HFF-Myc (cell line): ENCODE results near the gene PIGM.

Experiments used
- DNase-seq: peaks from one replicate; pipeline ENCODE4 v3.0.0-alpha.2; 2011; ENCODE audit warnings: low read depth; ENCODE audit errors: extremely low read depth
- H3K4me3 ChIP-seq: replicated peaks from 2 replicates; pipeline ENCODE4 v1.5.1; 2011; ENCODE audit warnings: low read depth, mild to moderate bottlenecking, control low read depth, low read length
- TF ChIP-seq, protein P1 (sequence below): IDR thresholded peaks from 2 replicates; pipeline ENCODE4 v1.5.1; 2012; ENCODE audit warnings: mild to moderate bottlenecking, low read depth, low read length, control low read depth; ENCODE audit errors: missing control alignments

PIGM gene

DNA sequence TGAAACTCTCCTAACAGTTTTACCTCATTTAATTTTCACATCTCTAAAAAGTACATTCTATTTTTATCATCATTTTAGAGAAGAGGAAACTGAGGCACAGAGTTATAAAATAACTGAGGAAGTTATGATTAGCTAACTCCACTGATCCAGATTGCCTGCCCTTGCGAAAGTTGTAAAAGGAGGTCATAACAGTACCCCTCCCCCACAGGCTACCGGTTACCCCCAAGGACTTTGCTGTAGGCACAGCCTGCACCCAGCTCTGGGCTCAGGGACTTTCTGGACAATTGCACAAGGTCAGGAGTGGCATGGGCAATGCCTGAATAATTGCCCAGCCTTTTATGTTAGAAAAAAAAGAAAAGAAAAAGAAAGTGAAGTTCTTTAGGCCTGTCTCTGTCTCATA lies 22.7 kb downstream of the PIGM start:
- no peak overlapping the region for H3K4me3 ChIP-seq
- no peak for DNase-seq
- TF ChIP-seq, protein P1, sequence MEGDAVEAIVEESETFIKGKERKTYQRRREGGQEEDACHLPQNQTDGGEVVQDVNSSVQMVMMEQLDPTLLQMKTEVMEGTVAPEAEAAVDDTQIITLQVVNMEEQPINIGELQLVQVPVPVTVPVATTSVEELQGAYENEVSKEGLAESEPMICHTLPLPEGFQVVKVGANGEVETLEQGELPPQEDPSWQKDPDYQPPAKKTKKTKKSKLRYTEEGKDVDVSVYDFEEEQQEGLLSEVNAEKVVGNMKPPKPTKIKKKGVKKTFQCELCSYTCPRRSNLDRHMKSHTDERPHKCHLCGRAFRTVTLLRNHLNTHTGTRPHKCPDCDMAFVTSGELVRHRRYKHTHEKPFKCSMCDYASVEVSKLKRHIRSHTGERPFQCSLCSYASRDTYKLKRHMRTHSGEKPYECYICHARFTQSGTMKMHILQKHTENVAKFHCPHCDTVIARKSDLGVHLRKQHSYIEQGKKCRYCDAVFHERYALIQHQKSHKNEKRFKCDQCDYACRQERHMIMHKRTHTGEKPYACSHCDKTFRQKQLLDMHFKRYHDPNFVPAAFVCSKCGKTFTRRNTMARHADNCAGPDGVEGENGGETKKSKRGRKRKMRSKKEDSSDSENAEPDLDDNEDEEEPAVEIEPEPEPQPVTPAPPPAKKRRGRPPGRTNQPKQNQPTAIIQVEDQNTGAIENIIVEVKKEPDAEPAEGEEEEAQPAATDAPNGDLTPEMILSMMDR: no peak

DNA sequence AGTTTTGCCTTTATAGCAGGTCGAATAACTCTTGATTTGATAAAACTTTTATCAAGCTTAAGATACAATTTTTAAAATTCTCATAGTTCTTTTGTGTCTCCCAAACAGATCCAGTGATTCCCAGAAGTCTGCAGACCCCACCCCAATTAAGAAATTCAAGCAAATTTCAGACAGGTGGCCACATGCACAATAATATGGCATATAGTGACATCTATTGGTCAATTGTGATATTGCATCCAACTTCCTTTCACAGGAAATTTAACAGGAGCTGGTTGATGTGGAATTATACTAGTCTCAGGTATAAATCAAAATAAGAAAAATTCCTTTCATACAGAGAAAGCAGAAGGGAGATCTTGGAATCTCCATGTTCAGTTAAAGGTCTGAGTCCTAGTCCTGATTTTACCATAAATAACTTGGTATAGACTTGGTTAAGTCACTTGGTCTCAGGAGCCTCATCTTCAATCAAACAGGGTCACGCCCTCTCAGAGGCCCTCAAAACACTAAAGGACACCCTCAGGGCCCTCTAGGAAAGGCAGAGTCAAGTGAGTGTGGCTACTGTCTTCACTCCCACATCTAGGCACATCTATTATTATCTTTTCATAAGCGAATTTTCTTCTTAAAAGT lies 24.1 kb downstream of the PIGM start:
- no peak overlapping the region for H3K4me3 ChIP-seq
- TF ChIP-seq, protein P1: peak; percentile 47
- no peak for DNase-seq

DNA sequence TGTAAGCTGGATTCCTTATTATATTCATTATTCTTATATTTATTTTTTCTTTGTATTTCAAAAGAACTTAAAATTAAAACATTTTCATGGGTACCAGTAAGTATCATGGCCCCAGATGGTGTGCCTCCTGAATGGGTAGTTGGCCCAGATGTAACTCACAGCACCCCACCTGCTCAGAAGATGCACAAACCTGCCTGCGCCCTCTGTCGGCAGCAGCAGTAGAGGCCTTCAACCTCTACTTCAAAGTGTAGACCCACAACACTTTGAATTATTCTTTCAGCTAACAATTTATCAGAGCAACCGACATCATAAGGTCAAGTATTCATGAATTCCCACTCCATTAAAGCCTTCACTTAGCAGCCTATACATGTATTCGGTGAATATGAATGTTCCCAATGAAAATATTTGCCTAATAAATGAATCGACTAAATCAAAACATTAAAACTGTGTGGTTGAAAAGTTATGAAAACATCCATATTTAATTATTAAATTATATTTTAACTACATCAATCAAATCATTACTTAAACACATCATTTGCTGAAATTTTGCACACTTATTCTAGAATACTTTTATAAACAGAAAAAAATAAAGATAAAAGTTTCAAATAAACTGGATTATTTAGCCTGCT lies 25.4 kb downstream of the PIGM start:
- TF ChIP-seq, protein P1: peak; percentile 98

DNA sequence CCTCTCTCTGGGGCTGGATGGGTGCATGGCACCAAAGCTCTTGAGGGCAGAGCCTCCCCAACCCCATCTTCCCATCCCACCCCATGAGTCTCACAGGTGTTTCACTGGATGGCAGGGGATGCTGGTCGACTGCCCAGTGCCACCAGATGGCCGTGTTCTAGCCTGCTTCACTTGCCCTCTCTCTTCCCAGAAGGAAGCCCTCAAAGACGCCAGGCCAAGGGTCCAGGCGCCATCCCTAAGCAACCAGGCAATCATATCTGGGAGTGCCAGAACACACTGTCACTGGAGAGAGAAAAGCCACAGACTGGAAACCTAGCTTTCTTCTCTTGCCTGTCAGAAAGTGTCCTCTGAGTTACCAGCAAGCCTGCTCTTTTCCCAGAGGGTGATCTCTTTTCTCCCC lies 26.7 kb downstream of the PIGM start:
- no peak overlapping the region for H3K4me3 ChIP-seq
- TF ChIP-seq, protein P1: no peak
- DNase-seq: no peak

More for the DNA sequence above, 25.4 kb downstream of the PIGM start:
- peak; percentile 19 for DNase-seq
- no peak overlapping the region for H3K4me3 ChIP-seq

DNA sequence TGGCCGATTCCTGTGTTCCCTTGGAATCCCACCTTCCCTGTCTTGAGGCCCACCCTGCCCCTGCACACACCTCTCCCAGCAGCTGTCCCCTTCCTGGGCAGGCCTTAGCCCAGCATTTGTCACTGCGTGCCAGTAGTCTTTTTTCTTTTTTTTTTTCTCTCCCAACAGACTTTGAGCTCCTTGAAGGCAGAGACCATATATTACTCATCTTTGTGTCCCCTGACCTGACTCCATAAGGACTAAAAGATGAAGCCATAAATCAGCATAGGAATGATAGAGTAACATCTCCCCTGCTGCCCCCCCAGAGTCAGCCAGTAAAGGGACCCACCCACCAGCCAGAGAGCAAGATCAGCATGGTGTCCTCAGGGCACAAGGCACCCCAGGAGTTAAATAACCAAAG lies 27.4 kb downstream of the PIGM start:
- no peak overlapping the region for H3K4me3 ChIP-seq
- TF ChIP-seq, protein P1: no peak
- no peak for DNase-seq

DNA sequence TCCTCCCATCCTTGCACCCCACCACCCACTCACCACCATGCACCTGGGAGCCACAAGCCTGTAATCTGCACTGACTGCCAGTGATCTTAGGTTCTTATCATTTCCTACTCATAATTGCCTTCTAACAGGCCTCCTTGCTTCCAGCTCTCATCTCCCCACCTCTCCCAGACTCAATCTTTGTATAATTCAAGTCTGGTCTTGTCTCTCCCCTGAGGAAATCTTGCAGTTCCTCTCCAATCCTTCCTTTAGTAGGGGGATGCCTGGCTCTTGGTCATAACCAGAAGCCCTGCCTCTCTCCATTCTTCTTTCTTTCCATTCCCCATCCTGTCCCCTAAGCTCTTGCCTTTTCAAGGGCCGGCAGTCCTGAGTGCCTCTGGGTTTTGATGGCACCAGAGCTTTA lies 27.8 kb downstream of the PIGM start:
- no peak for DNase-seq
- H3K4me3 ChIP-seq: no peak overlapping the region
- TF ChIP-seq, protein P1: no peak
